Sigmoid colon (tissue), 4 donors: ENCODE measurements around the gene CYP11A1.

Experiments
- CTCF ChIP-seq, 4 experiments: fragments of 450-650 bp in 3 of 4; fragments of 200-600 bp in 1 of 4; IDR thresholded peaks; one replicate each; pipeline ENCODE4 v1.5.1; 2016 to 2019; ENCODE audit warnings: antibody characterized with exemption in 4 of 4, mild to moderate bottlenecking in 3 of 4, moderate library complexity in 2 of 4
- EP300 ChIP-seq, 4 donors: sonication (generic); formaldehyde crosslinking; IDR thresholded peaks; one replicate each; pipeline ENCODE4 v1.6.1; 2017; ENCODE audit warnings: antibody characterized with exemption in 4 of 4
- POLR2AphosphoS5 ChIP-seq, 4 donors: sonication (generic); formaldehyde crosslinking; IDR thresholded peaks; one replicate each; pipeline ENCODE4 v1.6.1; 2017; ENCODE audit warnings: antibody characterized with exemption in 4 of 4

- TF ChIP-seq CTCF (IDR thresholded peaks at IDR 0.05) (no peak), EP300 (IDR thresholded peaks at IDR 0.05) (no peak), POLR2AphosphoS5 (IDR thresholded peaks at IDR 0.05) (no peak)
These were observed 39.0 kb downstream of the CYP11A1 start for GRCh38 chr15:74328331-74329056.
